AG04450 (cell line): Measurements from ENCODE around the gene LBH. TPM values are rescaled to one million over a fixed set of nuclear protein-coding genes. Genes with fewer than 3 reads are reported as not detected.
"Not testable (repeated sequence)": the region's sequence is repeated elsewhere in the genome, so short reads cannot be mapped to it uniquely, and the experiment has no call there.

ENCODE experiments used
- CTCF ChIA-PET: fragments of 300-600, 350-600 bp; formaldehyde crosslinking; extraction: SDS; loops from one replicate; lab custom pipeline; 2022; ENCODE audit warnings: antibody characterized with exemption, inconsistent platforms; lab: Charles Lee
- POLR2A ChIA-PET: fragments of 350-600 bp; formaldehyde crosslinking; extraction: SDS; loops from one replicate; lab custom pipeline; 2021; ENCODE audit warnings: antibody characterized with exemption, inconsistent platforms; lab: Yijun Ruan, JAX
- DNase-seq: peaks from one replicate; pipeline ENCODE4 v3.0.0-alpha.2; 2011; ENCODE audit warnings: low read depth, low spot score
- H3K27ac ChIP-seq: one replicate; pipeline ENCODE4 v1.5.1; 2012; ENCODE audit warnings: low read depth, low read length, control low read depth
- H3K27me3 ChIP-seq: one replicate; pipeline ENCODE4 v1.6.0; 2012; ENCODE audit warnings: low read length; ENCODE audit not compliant: control insufficient read depth, insufficient read depth
- H3K4me3 ChIP-seq: 2 replicates; pipeline ENCODE4 v1.5.1; 2011; ENCODE audit warnings: mild to moderate bottlenecking, low read depth, low read length, control low read depth
- H3K9me3 ChIP-seq: 2 replicates; pipeline ENCODE4 v1.5.1; 2012; ENCODE audit warnings: low read length; ENCODE audit not compliant: control insufficient read depth, insufficient read depth
- CTCF ChIP-seq: IDR thresholded peaks from 2 replicates; pipeline ENCODE4 v1.5.1; 2011; ENCODE audit warnings: low read depth, low read length, control low read depth, inconsistent platforms
- polyA plus RNA-seq: library from polyadenylated mRNA; depleted of rRNA; stranded (reverse); fragments of >200 nt; gene quantifications from 2 replicates; pipeline ENCODE4 v1.2.3, GENCODE V29; 2011

Gene LBH
- polyA plus RNA-seq, 1 experiment = 381 TPM

GRCh38 chr2:30268296-30268871, 37.0 kb downstream of the LBH start:
- H3K4me3 ChIP-seq = no peak overlapping the region
- DNase-seq = no peak
- no peaks in the 10 kb centered on the region; the same call in 1 of the 2 replicates for H3K9me3 ChIP-seq
- H3K27me3 ChIP-seq = no peaks in the 10 kb centered on the region
- CTCF ChIA-PET = interaction anchor here (1.1 to 3.5 kb wide), 2 partner anchors 438 to 443 kb away, joined by 4 to 13 read pairs; no protein-coding TSS in a partner anchor
- POLR2A ChIA-PET = no interaction called here
- TF ChIP-seq CTCF = no peak
- no peak overlapping the region for H3K27ac ChIP-seq

- H3K4me3 ChIP-seq, DNase-seq, POLR2A ChIA-PET, H3K27me3 ChIP-seq, H3K27ac ChIP-seq, H3K9me3 ChIP-seq: not testable (repeated sequence)
- CTCF ChIA-PET = interaction anchor here (1.2 to 3.5 kb wide), 2 partner anchors 29 to 442 kb away, joined by 3 to 13 read pairs; no protein-coding TSS in a partner anchor
Observed at GRCh38 chr2:30269114-30269770, 37.9 kb downstream of the LBH start.

- Histone ChIP-seq H3K27ac (no peak overlapping the region), H3K27me3 (no peaks in the 10 kb centered on the region), H3K4me3 (no peak overlapping the region), H3K9me3 (no peaks in the 10 kb centered on the region)
- CTCF ChIA-PET = interaction anchor here (1.2 to 3.5 kb wide), 2 partner anchors 29 to 442 kb away, joined by 3 to 13 read pairs; no protein-coding TSS in a partner anchor
- POLR2A ChIA-PET = no interaction called here
- no peak for DNase-seq
- TF ChIP-seq CTCF = no peak
Observed at GRCh38 chr2:30269771-30270145, 38.4 kb downstream of the LBH start.

GRCh38 chr2:30270166-30270565, 38.8 kb downstream of the LBH start:
- Histone ChIP-seq H3K27me3 (no peaks in the 10 kb centered on the region), H3K27ac (no peak overlapping the region), H3K4me3 (no peak overlapping the region), H3K9me3 (no peaks in the 10 kb centered on the region)
- POLR2A ChIA-PET = interaction anchor here (0.6 kb wide), 1 partner anchor 22 kb away, joined by 3 read pairs; no protein-coding TSS in a partner anchor
- TF ChIP-seq CTCF = no peak
- DNase-seq = no peak
- CTCF ChIA-PET = interaction anchor here (1.2 to 3.5 kb wide), 3 partner anchors 30 to 441 kb away, joined by 3 to 13 read pairs (median 4); no protein-coding TSS in a partner anchor

- no peak overlapping the region for H3K27ac ChIP-seq
- DNase-seq = no peak
- TF ChIP-seq CTCF = no peak
- no peak overlapping the region for H3K4me3 ChIP-seq
- H3K9me3 ChIP-seq = no peaks in the 10 kb centered on the region
- no peaks in the 10 kb centered on the region for H3K27me3 ChIP-seq
- ChIA-PET CTCF (interaction anchor here (1.2 to 1.3 kb wide), 2 partner anchors 435 to 440 kb away, joined by 4 to 6 read pairs; no protein-coding TSS in a partner anchor), POLR2A (no interaction called here)
Observed at GRCh38 chr2:30271301-30271700, 40.0 kb downstream of the LBH start.
